WTC11 (cell line): Measurements from ENCODE around the gene MBD3.

ENCODE experiments used
- CBFB ChIP-seq: sonication (generic); formaldehyde crosslinking; IDR thresholded peaks from 2 replicates; pipeline ENCODE4 v1.8.1; 2022; ENCODE audit warnings: mild to moderate bottlenecking, low read depth, missing genetic modification reagents
- CREB1 ChIP-seq: sonication (generic); formaldehyde crosslinking; IDR thresholded peaks from 2 replicates; pipeline ENCODE4 v1.8.0; 2023; ENCODE audit warnings: mild to moderate bottlenecking, missing genetic modification reagents
- CREM ChIP-seq: sonication (generic); formaldehyde crosslinking; IDR thresholded peaks from 2 replicates; pipeline ENCODE4 v1.8.1; 2022; ENCODE audit warnings: mild to moderate bottlenecking, missing genetic modification reagents, moderate library complexity
- ESRRA ChIP-seq: sonication (generic); formaldehyde crosslinking; IDR thresholded peaks from 2 replicates; pipeline ENCODE4 v1.8.1; 2022; ENCODE audit warnings: mild to moderate bottlenecking, missing genetic modification reagents, borderline replicate concordance
- ETV6 ChIP-seq: sonication (generic); formaldehyde crosslinking; IDR thresholded peaks from 2 replicates; pipeline ENCODE4 v1.8.1; 2022; ENCODE audit warnings: mild to moderate bottlenecking, missing genetic modification reagents
- GRHL2 ChIP-seq: fragments of 250-450 bp; sonication (Bioruptor Pico); IDR thresholded peaks from 2 replicates; pipeline ENCODE4 v1.8.0; 2022; ENCODE audit warnings: mild to moderate bottlenecking, moderate library complexity; ENCODE audit not compliant: insufficient replicate concordance, severe bottlenecking
- SMAD3 ChIP-seq: sonication (generic); formaldehyde crosslinking; IDR thresholded peaks from 2 replicates; pipeline ENCODE4 v1.8.0; 2022; ENCODE audit warnings: missing genetic modification reagents, mild to moderate bottlenecking, borderline replicate concordance
- ZNF121 ChIP-seq: sonication (generic); formaldehyde crosslinking; IDR thresholded peaks from 2 replicates; pipeline ENCODE4 v1.8.0; 2023; ENCODE audit warnings: missing genetic modification reagents
- ZNF671 ChIP-seq: fragments of 250-450 bp; sonication (Bioruptor Pico); IDR thresholded peaks from 2 replicates; pipeline ENCODE4 v1.8.0; 2021; ENCODE audit warnings: mild to moderate bottlenecking
- TF ChIP-seq, protein P1 (sequence below): fragments of 200-600 bp; IDR thresholded peaks from 2 replicates; pipeline ENCODE4 v1.8.0; 2022; ENCODE audit warnings: antibody characterized with exemption
- TF ChIP-seq, protein P2 (sequence below): sonication (generic); formaldehyde crosslinking; IDR thresholded peaks from 2 replicates; pipeline ENCODE4 v1.8.1; 2023; ENCODE audit warnings: mild to moderate bottlenecking, missing genetic modification reagents, moderate library complexity

DNA sequence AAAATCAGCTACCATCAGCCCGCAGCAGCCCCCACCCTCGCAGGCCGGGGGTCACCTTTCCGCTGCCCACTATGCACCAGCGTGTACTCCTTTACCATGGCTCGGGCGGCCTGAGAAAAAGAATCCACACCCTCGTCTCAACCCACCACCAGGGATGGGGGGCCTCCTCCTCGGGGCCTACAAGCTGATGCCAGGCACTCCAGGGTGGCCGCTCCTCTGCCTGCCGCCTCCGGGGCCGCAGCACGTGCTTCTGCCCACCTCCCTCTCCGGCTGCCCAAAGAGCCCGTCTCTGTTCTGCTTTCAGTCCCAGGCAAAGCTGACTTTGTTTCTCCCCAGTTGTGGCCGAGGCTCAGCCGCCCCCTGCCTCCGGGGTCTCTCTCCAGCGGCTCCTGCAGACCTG, 13.4 kb downstream of the MBD3 start:
- TF ChIP-seq, protein P1, sequence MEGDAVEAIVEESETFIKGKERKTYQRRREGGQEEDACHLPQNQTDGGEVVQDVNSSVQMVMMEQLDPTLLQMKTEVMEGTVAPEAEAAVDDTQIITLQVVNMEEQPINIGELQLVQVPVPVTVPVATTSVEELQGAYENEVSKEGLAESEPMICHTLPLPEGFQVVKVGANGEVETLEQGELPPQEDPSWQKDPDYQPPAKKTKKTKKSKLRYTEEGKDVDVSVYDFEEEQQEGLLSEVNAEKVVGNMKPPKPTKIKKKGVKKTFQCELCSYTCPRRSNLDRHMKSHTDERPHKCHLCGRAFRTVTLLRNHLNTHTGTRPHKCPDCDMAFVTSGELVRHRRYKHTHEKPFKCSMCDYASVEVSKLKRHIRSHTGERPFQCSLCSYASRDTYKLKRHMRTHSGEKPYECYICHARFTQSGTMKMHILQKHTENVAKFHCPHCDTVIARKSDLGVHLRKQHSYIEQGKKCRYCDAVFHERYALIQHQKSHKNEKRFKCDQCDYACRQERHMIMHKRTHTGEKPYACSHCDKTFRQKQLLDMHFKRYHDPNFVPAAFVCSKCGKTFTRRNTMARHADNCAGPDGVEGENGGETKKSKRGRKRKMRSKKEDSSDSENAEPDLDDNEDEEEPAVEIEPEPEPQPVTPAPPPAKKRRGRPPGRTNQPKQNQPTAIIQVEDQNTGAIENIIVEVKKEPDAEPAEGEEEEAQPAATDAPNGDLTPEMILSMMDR: no peak
- TF ChIP-seq CREB1 (CRISPR knock-in tag) (no peak), ETV6 (CRISPR knock-in tag) (no peak), ZNF121 (CRISPR knock-in tag) (no peak), CREM (CRISPR knock-in tag) (no peak), ZNF671 (CRISPR knock-in tag) (no peak), SMAD3 (no peak), CBFB (CRISPR knock-in tag) (no peak), GRHL2 (CRISPR knock-in tag) (no peak), ESRRA (CRISPR knock-in tag) (no peak)
- TF ChIP-seq, protein P2, sequence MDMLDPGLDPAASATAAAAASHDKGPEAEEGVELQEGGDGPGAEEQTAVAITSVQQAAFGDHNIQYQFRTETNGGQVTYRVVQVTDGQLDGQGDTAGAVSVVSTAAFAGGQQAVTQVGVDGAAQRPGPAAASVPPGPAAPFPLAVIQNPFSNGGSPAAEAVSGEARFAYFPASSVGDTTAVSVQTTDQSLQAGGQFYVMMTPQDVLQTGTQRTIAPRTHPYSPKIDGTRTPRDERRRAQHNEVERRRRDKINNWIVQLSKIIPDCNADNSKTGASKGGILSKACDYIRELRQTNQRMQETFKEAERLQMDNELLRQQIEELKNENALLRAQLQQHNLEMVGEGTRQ: no peak
